Loucy (cell line): ENCODE data around the gene LGALS9.

Experiments
- EZH2phosphoT487 ChIP-seq: fragments of 200-600 bp; IDR thresholded peaks from 2 replicates; pipeline ENCODE4 v1.6.1; 2018; ENCODE audit warnings: antibody characterized with exemption, mild to moderate bottlenecking, moderate library complexity, borderline replicate concordance
- TF ChIP-seq, protein P1 (sequence below): fragments of 200-600 bp; sonication (generic); conservative IDR thresholded peaks from 2 replicates; pipeline ENCODE4 v1.5.1; 2014; ENCODE audit warnings: mild to moderate bottlenecking, antibody characterized with exemption, low read length

GRCh38 chr17:27603421-27603770, 27.6 kb upstream of the LGALS9 start:
- no peak for TF ChIP-seq EZH2phosphoT487
- TF ChIP-seq, protein P1, sequence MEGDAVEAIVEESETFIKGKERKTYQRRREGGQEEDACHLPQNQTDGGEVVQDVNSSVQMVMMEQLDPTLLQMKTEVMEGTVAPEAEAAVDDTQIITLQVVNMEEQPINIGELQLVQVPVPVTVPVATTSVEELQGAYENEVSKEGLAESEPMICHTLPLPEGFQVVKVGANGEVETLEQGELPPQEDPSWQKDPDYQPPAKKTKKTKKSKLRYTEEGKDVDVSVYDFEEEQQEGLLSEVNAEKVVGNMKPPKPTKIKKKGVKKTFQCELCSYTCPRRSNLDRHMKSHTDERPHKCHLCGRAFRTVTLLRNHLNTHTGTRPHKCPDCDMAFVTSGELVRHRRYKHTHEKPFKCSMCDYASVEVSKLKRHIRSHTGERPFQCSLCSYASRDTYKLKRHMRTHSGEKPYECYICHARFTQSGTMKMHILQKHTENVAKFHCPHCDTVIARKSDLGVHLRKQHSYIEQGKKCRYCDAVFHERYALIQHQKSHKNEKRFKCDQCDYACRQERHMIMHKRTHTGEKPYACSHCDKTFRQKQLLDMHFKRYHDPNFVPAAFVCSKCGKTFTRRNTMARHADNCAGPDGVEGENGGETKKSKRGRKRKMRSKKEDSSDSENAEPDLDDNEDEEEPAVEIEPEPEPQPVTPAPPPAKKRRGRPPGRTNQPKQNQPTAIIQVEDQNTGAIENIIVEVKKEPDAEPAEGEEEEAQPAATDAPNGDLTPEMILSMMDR, result peak; percentile 0; the same call in 1 of the 2 replicates
